Endothelial cell of umbilical vein (primary cell): Measurements from ENCODE around the gene TGM6.

Experiments
- EZH2 ChIP-seq: IDR thresholded peaks from 2 replicates; pipeline ENCODE4 v1.6.1; 2012; ENCODE audit warnings: borderline replicate concordance, low read depth, mild to moderate bottlenecking, moderate library complexity, low read length, inconsistent platforms; ENCODE audit not compliant: severe bottlenecking
- JUN ChIP-seq: IDR thresholded peaks from 2 replicates; pipeline ENCODE4 v1.6.1; 2011; ENCODE audit warnings: borderline replicate concordance, low read depth; ENCODE audit not compliant: insufficient read length, insufficient read depth
- POLR2A ChIP-seq: IDR thresholded peaks from 2 replicates; pipeline ENCODE4 v1.6.1; 2012; ENCODE audit warnings: low read depth, mild to moderate bottlenecking, control low read depth, low read length
- POLR2AphosphoS5 ChIP-seq: IDR thresholded peaks from 2 replicates; pipeline ENCODE4 v1.6.1; 2012; ENCODE audit warnings: low read depth, mild to moderate bottlenecking, control low read depth, low read length, moderate library complexity; ENCODE audit not compliant: insufficient read depth
- TF ChIP-seq, protein P1 (sequence below), 2 donors: IDR thresholded peaks; 1 replicate in 1 of 2; 2 replicates in 1 of 2; pipeline ENCODE4 v1.5.1; 2011; ENCODE audit warnings: low read length in 2 of 2, mild to moderate bottlenecking in 2 of 2, moderate library complexity in 2 of 2, control low read depth in 1 of 2, inconsistent platforms in 1 of 2, low read depth in 1 of 2; ENCODE audit not compliant: insufficient read depth in 1 of 2; ENCODE audit errors: extremely low read depth in 1 of 2
- TF ChIP-seq, protein P2 (sequence below): IDR thresholded peaks from 2 replicates; pipeline ENCODE4 v1.6.1; 2011; ENCODE audit not compliant: insufficient read depth, insufficient read length

DNA sequence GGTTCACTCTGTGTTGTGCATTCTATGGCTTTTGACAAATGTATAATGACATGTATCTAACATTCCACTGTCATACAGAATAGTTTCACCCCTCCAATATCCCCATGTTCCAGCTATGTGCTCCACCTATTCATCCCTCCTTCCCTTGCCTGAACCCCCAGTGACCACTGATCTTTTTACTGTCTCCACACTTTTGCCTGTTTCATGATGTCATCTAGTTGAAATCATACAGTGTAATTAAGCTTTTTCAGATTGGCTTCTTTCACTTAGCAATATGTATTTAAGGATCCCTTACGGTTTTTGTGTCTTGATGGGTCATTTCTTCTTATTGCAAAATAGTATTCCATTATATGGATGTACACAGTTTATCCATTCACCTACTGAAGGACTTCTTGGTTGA, 39.8 kb downstream of the TGM6 start:
- TF ChIP-seq POLR2A (no peak), POLR2AphosphoS5 (no peak), JUN (no peak), EZH2 (no peak)
- TF ChIP-seq, protein P1, sequence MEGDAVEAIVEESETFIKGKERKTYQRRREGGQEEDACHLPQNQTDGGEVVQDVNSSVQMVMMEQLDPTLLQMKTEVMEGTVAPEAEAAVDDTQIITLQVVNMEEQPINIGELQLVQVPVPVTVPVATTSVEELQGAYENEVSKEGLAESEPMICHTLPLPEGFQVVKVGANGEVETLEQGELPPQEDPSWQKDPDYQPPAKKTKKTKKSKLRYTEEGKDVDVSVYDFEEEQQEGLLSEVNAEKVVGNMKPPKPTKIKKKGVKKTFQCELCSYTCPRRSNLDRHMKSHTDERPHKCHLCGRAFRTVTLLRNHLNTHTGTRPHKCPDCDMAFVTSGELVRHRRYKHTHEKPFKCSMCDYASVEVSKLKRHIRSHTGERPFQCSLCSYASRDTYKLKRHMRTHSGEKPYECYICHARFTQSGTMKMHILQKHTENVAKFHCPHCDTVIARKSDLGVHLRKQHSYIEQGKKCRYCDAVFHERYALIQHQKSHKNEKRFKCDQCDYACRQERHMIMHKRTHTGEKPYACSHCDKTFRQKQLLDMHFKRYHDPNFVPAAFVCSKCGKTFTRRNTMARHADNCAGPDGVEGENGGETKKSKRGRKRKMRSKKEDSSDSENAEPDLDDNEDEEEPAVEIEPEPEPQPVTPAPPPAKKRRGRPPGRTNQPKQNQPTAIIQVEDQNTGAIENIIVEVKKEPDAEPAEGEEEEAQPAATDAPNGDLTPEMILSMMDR (IDR thresholded peaks at IDR 0.05; ENCODE audit: extremely low read depth in 1 of 2, insufficient read depth in 1 of 2, low read depth in 1 of 2, low read length in 2 of 2) = no peak
- TF ChIP-seq, protein P2, sequence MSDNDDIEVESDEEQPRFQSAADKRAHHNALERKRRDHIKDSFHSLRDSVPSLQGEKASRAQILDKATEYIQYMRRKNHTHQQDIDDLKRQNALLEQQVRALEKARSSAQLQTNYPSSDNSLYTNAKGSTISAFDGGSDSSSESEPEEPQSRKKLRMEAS = no peak
